IPS DF 4.7 (cell line): ENCODE measurements around the gene WWP2.

ENCODE experiments used
- DNase-seq: peaks from one replicate; pipeline ENCODE4 v3.0.0-alpha.2; 2013; ENCODE audit warnings: low spot score; ENCODE audit errors: extremely low read depth

Gene WWP2

GRCh38 chr16:69858191-69859104, 96.3 kb downstream of the WWP2 start:
- DNase-seq = no peak

GRCh38 chr16:69859105-69859989, 97.2 kb downstream of the WWP2 start:
- DNase-seq = peak; percentile 46

GRCh38 chr16:69860233-69861231, 98.4 kb downstream of the WWP2 start:
- DNase-seq = no peak

- no peak for DNase-seq
These were observed 99.3 kb downstream of the WWP2 start for GRCh38 chr16:69861292-69862030.

GRCh38 chr16:69863401-69864281, 101.5 kb downstream of the WWP2 start:
- no peak for DNase-seq

- no peak for DNase-seq
These were observed 103.6 kb downstream of the WWP2 start for GRCh38 chr16:69865701-69866100.

- DNase-seq = no peak
These were observed 105.8 kb downstream of the WWP2 start for GRCh38 chr16:69867784-69868560.

- DNase-seq = no peak
These were observed 108.6 kb downstream of the WWP2 start for GRCh38 chr16:69870761-69871160.

GRCh38 chr16:69871708-69872107, 109.6 kb downstream of the WWP2 start:
- no peak for DNase-seq

GRCh38 chr16:69872888-69873287, 110.8 kb downstream of the WWP2 start:
- no peak for DNase-seq

GRCh38 chr16:69873783-69874182, 111.7 kb downstream of the WWP2 start:
- no peak for DNase-seq

- no peak for DNase-seq
These were observed 112.1 kb downstream of the WWP2 start for GRCh38 chr16:69874271-69874670.

- no peak for DNase-seq
These were observed 118.6 kb downstream of the WWP2 start for GRCh38 chr16:69880640-69881133.

- DNase-seq = no peak
These were observed 119.0 kb downstream of the WWP2 start for GRCh38 chr16:69881141-69881540.

- DNase-seq = no peak
These were observed 121.6 kb downstream of the WWP2 start for GRCh38 chr16:69883744-69884143.

- DNase-seq = no peak
These were observed 123.6 kb downstream of the WWP2 start for GRCh38 chr16:69885722-69886121.

GRCh38 chr16:69886726-69887125, 124.6 kb downstream of the WWP2 start:
- DNase-seq = no peak

- DNase-seq = no peak
These were observed 126.0 kb downstream of the WWP2 start for GRCh38 chr16:69888005-69888590.
